ENCODE results near the gene SLC26A4.

The SLC26A4 gene

DNA sequence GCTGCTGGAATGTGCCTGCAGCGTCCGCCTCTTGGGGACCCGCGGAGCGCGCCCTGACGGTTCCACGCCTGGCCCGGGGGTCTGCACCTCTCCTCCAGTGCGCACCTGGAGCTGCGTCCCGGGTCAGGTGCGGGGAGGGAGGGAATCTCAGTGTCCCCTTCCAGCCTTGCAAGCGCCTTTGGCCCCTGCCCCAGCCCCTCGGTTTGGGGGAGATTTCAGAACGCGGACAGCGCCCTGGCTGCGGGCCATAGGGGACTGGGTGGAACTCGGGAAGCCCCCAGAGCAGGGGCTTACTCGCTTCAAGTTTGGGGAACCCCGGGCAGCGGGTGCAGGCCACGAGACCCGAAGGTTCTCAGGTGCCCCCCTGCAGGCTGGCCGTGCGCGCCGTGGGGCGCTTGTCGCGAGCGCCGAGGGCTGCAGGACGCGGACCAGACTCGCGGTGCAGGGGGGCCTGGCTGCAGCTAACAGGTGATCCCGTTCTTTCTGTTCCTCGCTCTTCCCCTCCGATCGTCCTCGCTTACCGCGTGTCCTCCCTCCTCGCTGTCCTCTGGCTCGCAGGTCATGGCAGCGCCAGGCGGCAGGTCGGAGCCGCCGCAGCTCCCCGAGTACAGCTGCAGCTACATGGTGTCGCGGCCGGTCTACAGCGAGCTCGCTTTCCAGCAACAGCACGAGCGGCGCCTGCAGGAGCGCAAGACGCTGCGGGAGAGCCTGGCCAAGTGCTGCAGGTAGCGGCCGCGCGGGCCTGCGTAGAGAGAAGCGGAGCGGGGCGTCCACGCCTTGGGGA, 645 bp downstream of the SLC26A4 start:
- DNase-seq: peak; percentile 48

- DNase-seq: no peak
Measured at GRCh38 chr7:107661865-107662379, 1.3 kb downstream of the SLC26A4 start.

DNA sequence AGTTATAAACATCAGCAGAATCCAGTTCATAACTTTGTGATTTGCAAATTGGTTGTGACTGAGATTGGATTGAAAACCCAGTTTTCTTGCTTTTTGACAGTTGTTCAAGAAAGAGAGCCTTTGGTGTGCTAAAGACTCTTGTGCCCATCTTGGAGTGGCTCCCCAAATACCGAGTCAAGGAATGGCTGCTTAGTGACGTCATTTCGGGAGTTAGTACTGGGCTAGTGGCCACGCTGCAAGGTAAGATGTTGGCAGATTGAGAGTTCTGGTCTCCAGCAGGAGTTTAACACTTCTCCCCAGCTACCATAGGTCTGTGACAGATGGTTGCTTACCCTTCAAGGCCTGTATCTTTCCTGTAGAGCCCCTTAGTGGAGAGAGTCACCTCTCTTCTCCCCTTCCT, 2.6 kb downstream of the SLC26A4 start:
- DNase-seq: no peak

DNA sequence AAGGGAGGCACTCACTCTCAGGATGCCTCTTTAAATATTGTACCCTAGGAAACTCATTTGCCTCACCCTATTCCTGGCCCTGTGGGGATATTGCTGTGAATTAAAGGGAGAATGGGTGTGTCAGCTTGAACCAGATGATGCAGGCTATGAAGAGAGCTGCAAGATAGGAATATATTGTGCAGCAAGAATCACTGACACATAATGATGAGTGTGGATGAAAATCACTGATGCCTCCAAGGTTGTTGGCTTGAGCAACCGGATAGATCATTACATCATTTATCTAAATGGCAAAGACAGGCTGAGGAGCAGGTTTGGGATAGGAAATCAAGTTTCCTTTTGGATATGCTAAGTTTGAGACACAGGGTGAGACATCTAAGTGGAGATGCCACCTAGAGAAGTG, 6.2 kb downstream of the SLC26A4 start:
- no peak for DNase-seq

DNA sequence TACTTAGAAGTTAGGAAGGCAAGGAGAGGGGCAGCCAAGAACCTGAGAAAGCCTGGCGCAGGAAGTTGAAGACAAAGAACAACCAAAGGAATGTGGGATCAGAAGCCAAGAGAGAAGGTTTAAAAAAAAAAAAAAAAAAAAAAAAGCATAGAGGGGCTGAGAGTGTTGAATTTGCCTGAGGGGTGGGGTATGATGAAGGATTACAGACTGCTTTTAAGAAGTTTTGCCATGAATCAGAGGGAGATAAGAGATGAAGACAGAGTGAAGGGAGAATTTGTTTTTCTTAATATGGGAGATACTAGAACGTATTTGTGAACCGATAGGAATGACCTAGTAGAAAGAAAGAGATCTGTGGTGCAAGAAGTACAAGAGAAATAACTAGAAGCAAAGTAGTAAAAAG, 6.7 kb downstream of the SLC26A4 start:
- DNase-seq: no peak

DNA sequence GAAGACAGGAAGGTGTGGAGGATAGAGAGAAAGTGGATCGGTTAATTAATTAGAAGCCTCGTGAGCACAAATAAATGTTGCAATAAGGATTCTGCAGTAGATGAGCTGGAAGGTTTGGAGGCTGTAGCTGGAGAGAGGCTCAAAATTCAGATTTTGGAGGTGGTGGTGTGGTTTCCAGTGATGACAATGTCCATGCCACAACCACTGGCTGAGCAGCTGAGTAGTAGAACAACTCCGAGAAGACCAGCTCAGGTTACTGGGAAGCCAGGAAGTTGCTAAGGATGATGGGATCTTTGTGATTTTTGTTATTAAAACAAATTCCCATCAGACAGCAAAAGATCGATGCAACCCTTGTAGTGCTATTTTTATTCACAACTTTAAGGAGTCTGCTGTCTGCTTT, 7.7 kb downstream of the SLC26A4 start:
- DNase-seq: no peak

- DNase-seq: no peak
Measured at GRCh38 chr7:107672183-107672582, 11.6 kb downstream of the SLC26A4 start.

- no peak for DNase-seq
Measured at GRCh38 chr7:107676249-107676648, 15.6 kb downstream of the SLC26A4 start.

GRCh38 chr7:107678110-107678753, 17.6 kb downstream of the SLC26A4 start:
- DNase-seq: no peak

GRCh38 chr7:107680478-107680877, 19.9 kb downstream of the SLC26A4 start:
- no peak for DNase-seq

- DNase-seq: no peak
Measured at GRCh38 chr7:107682886-107683285, 22.3 kb downstream of the SLC26A4 start.

DNA sequence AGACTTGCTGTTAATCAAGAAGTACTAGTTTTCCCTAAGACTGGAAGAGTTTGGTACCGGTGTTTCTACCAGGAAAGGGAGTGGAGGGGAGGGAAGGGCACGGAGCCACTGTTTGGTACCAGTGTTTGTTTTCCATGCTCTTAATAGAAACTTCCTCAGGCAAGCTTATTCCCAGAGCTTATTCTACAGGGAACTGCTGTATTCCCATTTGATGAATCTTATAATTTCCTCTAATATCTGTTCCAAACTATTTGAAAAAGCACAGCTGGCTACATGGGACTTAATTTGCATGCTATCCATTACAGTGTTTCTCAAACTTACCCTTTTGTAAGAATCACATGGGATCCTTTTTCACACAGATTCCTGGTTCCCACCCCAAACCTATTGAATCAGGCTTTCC, 23.7 kb downstream of the SLC26A4 start:
- DNase-seq: no peak

DNA sequence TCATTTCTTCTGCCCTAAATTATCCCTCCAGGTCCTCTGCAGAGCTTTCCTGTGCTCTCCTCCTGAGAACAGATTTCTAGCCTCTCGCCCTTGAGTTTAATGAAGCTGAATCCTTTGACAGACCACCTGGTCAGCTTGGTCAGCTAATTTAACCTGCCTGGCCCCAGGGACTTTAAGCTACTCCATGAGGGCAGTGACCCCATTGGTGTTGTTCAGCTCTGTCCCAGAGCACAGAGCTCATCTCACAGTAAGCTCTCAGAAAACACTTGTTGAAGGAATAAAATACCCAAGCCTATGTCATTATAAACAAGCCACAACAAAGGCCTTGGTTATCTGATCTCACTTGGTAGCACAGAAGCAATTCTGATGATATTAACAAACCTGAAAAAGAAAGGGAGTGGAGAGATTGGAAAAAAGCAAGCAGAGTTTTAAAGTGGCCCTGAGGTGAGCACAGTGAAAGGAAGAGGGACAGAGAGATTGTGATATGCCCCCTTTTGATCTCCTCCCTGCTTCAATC, 24.4 kb downstream of the SLC26A4 start:
- DNase-seq: no peak

DNA sequence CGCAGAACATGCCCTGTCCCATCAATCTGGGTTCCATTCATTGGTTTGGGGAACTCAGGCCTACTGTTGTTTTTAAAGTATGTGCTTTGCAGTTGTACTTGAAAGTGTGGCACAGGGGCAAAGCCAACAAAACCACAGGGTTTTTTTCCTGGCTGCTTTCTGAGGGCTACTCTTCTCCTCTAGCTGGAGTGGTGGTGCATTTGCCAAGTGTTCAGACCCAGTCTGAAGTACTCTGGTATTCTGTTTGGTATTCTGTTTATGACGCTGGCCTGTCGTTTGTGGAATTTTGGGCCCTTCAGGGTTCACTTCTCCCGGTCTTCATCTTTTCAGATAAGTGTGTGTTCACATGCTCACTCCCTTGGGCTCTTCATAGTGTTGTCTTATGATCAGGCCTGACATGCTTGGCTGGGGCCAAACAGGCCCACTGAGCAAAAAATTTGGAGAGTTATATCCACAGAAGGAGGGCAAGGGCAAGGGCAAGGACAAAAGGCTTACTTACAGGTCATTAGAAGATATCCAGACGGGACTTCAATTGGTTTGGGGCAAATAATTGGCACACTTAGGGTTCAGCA, 26.3 kb downstream of the SLC26A4 start:
- DNase-seq: no peak

DNA sequence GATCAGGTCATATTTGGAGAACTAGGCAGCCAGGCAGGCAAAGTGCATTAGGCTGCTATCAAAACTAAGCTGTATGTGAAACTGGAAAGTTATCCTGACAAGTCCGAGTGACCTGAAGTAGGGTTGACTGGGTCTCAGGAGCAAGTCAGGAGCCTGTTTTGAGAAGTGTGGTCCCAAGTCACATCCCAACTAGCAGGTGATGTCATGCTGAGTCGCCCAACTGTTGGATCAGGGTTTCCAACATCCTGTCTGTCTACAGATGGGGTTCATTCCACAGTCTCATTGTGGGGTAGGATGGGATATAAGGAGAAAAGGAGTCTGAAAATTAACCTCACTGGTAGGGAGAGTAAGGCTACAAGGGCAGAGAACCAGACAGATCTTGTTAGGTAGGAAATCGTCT, 27.0 kb downstream of the SLC26A4 start:
- DNase-seq: no peak

DNA sequence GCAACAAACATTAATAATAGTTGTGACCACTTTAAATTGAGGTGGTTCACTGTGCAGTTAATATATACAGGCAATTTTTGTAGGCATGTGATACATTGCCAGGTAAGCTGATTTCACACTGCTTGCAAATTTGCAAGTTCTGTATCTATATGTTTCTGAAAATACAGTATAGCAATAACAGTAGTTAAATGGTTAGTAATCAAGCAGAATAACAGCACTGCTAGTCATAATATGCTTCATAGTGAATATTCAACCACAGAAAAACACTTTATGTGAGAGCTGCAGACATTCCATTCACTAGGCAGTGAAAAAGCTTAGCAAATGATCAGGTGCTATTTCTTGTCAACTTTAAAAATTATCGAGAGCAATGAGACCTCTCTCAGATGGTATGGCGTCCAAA, 28.9 kb downstream of the SLC26A4 start:
- no peak for DNase-seq

DNA sequence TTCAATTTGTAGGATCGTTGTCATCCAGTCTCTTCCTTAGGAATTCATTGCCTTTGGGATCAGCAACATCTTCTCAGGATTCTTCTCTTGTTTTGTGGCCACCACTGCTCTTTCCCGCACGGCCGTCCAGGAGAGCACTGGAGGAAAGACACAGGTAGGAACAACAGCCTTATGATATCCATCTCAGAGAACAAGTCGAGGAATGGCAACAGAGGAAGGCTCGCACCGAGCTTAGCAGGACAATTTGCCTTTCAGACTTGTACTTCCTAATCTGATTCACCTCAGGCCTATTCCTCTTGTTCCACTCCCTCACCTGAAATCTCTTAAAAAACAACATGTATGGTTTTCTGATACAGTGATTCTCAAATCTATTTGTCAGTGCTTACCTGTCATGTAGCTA, 29.5 kb downstream of the SLC26A4 start:
- DNase-seq: no peak

- DNase-seq: no peak
Measured at GRCh38 chr7:107690611-107691010, 30.0 kb downstream of the SLC26A4 start.

GRCh38 chr7:107691716-107692115, 31.1 kb downstream of the SLC26A4 start:
- DNase-seq: no peak

- DNase-seq: no peak
Measured at GRCh38 chr7:107692501-107692900, 31.9 kb downstream of the SLC26A4 start.

DNA sequence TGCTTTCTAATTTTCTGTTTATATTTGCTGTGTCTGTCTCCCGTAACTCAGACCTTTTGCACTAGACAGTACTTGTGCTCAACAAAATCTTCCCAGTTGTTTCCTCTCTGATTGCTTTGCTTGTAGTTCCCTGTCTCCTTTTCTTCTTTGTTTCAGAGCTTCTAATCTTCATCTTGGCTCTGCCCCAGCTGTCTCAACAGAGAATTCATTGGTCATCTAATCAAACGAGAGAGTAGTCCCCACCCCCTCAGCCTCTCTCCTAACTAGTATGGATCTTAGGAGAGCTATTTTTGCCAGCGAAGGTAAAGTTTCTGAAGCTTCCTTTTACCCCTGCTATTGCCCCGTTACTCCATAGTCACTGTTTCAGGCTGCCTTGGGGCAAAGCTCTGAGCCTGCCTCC, 32.8 kb downstream of the SLC26A4 start:
- no peak for DNase-seq

DNA sequence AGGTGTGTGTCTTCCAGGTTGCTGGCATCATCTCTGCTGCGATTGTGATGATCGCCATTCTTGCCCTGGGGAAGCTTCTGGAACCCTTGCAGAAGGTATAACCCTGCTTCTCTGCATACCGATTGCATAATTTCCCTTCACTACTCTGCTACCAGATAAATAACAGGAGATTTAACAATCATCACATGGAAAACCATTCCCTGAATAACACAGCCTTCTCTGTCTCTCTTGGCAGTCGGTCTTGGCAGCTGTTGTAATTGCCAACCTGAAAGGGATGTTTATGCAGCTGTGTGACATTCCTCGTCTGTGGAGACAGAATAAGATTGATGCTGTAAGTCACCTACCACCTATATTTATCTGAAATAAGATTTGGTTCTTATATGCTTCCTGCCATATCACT, 33.8 kb downstream of the SLC26A4 start:
- peak; percentile 47 for DNase-seq

DNA sequence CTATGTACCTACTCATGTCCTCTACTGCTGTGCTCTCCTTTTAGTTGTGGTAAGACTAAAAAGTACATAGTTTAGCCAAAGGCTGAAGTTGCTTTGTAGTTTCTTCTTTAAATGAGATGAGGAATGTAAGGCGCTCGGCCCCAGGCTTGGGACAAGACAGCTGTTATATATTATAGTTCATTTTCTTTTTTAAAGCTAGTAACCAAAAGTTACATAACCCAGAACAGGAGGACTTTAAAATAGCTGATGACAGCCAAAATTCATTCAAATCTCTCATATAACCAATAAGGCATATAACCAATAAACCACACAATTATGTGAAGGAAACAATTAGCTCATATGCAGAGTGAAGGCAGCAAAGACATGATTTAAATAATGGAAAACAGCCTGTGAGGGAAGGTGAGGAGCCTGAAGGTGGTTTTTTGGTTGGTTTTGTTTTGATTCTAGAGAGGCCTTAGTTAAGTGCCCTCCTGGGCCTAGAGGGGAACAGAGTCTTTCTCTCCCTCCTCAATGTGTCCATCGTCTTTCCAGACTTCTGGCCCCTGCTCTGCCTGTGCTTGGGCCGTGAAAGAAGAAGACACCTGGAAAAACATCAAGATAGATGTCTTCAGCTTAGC, 35.8 kb downstream of the SLC26A4 start:
- no peak for DNase-seq

Measured in left hindlimb (tissue), 1 donor.